PFSK-1 (cell line): ENCODE results near the gene VWA1.

Experiments
- POLR2AphosphoS5 ChIP-seq: IDR thresholded peaks from 2 replicates; pipeline ENCODE4 v1.6.1; 2012; ENCODE audit warnings: low read depth, mild to moderate bottlenecking, control low read depth, low read length, moderate library complexity
- TAF1 ChIP-seq: IDR thresholded peaks from 2 replicates; pipeline ENCODE4 v1.6.1; 2012; ENCODE audit warnings: low read length, control low read depth, borderline replicate concordance; ENCODE audit not compliant: insufficient read depth
- TF ChIP-seq, protein P1 (sequence below), 2 experiments: IDR thresholded peaks; 2 replicates each; pipeline versions ENCODE4 v1.6.1 to v1.8.0; 2011 to 2012; ENCODE audit warnings: low read depth in 2 of 2, low read length in 2 of 2, control low read depth in 1 of 2, inconsistent platforms in 1 of 2, mild to moderate bottlenecking in 1 of 2, moderate library complexity in 1 of 2; ENCODE audit not compliant: insufficient read depth in 1 of 2

DNA sequence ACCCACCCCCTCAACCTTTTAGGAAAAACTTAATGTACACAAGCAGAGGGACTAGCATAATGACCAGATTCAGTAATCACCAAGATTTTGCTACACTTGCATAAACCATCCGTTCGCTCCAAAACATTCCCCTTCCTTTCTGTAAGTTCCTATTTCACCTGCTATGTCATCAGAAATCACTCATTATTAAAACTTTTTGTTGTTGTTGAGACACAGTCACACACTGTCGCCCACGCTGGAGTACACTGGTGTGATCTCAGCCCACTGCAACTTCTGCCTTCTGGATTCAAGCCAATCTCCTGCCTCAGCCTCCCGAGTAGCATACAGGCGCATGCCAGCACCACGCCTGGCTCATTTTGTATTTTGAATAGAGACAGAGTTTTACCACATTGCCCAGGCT, 31.8 kb upstream of the VWA1 start:
- TF ChIP-seq POLR2AphosphoS5 = no peak
- TF ChIP-seq, protein P1, sequence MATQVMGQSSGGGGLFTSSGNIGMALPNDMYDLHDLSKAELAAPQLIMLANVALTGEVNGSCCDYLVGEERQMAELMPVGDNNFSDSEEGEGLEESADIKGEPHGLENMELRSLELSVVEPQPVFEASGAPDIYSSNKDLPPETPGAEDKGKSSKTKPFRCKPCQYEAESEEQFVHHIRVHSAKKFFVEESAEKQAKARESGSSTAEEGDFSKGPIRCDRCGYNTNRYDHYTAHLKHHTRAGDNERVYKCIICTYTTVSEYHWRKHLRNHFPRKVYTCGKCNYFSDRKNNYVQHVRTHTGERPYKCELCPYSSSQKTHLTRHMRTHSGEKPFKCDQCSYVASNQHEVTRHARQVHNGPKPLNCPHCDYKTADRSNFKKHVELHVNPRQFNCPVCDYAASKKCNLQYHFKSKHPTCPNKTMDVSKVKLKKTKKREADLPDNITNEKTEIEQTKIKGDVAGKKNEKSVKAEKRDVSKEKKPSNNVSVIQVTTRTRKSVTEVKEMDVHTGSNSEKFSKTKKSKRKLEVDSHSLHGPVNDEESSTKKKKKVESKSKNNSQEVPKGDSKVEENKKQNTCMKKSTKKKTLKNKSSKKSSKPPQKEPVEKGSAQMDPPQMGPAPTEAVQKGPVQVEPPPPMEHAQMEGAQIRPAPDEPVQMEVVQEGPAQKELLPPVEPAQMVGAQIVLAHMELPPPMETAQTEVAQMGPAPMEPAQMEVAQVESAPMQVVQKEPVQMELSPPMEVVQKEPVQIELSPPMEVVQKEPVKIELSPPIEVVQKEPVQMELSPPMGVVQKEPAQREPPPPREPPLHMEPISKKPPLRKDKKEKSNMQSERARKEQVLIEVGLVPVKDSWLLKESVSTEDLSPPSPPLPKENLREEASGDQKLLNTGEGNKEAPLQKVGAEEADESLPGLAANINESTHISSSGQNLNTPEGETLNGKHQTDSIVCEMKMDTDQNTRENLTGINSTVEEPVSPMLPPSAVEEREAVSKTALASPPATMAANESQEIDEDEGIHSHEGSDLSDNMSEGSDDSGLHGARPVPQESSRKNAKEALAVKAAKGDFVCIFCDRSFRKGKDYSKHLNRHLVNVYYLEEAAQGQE (IDR thresholded peaks at IDR 0.05; ENCODE audit: insufficient read depth in 1 of 2, low read depth in 2 of 2, low read length in 2 of 2) = no peak
- no peak for TF ChIP-seq TAF1
